Measurements from ENCODE around the gene SAPCD2.

GRCh38 chr9:137048655-137049543, 21.5 kb downstream of the SAPCD2 start:
- TF ChIP-seq CTCF (IDR thresholded peaks at IDR 0.05; ENCODE audit: low read length) (no peak), EZH2 (IDR thresholded peaks at IDR 0.05; ENCODE audit: borderline replicate concordance, low read length) (no peak)
